WTC11 (cell line): ENCODE measurements around the gene CPVL. TPM values are rescaled to one million over a fixed set of nuclear protein-coding genes. Genes with fewer than 3 reads are reported as not detected.
A peak's percentile ranks its signal among the peaks of the same experiment; 100 is the strongest.

ENCODE experiments used
- AFF4 ChIP-seq: sonication (generic); formaldehyde crosslinking; IDR thresholded peaks from 2 replicates; pipeline ENCODE4 v1.8.1; 2023; ENCODE audit warnings: mild to moderate bottlenecking, missing genetic modification reagents, borderline replicate concordance
- E2F1 ChIP-seq: sonication (generic); formaldehyde crosslinking; IDR thresholded peaks from 2 replicates; pipeline ENCODE4 v1.8.0; 2022; ENCODE audit warnings: mild to moderate bottlenecking, missing genetic modification reagents
- ELF4 ChIP-seq: sonication (generic); formaldehyde crosslinking; IDR thresholded peaks from 2 replicates; pipeline ENCODE4 v1.8.1; 2022; ENCODE audit warnings: low read depth, mild to moderate bottlenecking, moderate library complexity, missing genetic modification reagents
- ESRRA ChIP-seq: sonication (generic); formaldehyde crosslinking; IDR thresholded peaks from 2 replicates; pipeline ENCODE4 v1.8.1; 2022; ENCODE audit warnings: mild to moderate bottlenecking, missing genetic modification reagents, borderline replicate concordance
- ETV6 ChIP-seq: sonication (generic); formaldehyde crosslinking; IDR thresholded peaks from 2 replicates; pipeline ENCODE4 v1.8.1; 2022; ENCODE audit warnings: mild to moderate bottlenecking, missing genetic modification reagents
- GABPB1 ChIP-seq: sonication (generic); formaldehyde crosslinking; IDR thresholded peaks from 2 replicates; pipeline ENCODE4 v1.8.1; 2023; ENCODE audit warnings: mild to moderate bottlenecking, missing genetic modification reagents
- JUN ChIP-seq: sonication (generic); formaldehyde crosslinking; IDR thresholded peaks from 2 replicates; pipeline ENCODE4 v1.8.0; 2023; ENCODE audit warnings: mild to moderate bottlenecking, missing genetic modification reagents
- MAX ChIP-seq: sonication (generic); formaldehyde crosslinking; IDR thresholded peaks from 2 replicates; pipeline ENCODE4 v1.8.0; 2022; ENCODE audit warnings: mild to moderate bottlenecking, missing genetic modification reagents
- MLX ChIP-seq: sonication (generic); formaldehyde crosslinking; IDR thresholded peaks from 2 replicates; pipeline ENCODE4 v1.8.1; 2023; ENCODE audit warnings: mild to moderate bottlenecking, missing genetic modification reagents, moderate library complexity
- MXD4 ChIP-seq: fragments of 250-450 bp; sonication (Bioruptor Pico); IDR thresholded peaks from 2 replicates; pipeline ENCODE4 v1.8.0; 2021; ENCODE audit warnings: mild to moderate bottlenecking, moderate library complexity, borderline replicate concordance
- OVOL2 ChIP-seq: fragments of 250-450 bp; sonication (Bioruptor Pico); IDR thresholded peaks from 2 replicates; pipeline ENCODE4 v1.9.0; 2021; ENCODE audit warnings: mild to moderate bottlenecking, borderline replicate concordance
- SMAD3 ChIP-seq: sonication (generic); formaldehyde crosslinking; IDR thresholded peaks from 2 replicates; pipeline ENCODE4 v1.8.0; 2022; ENCODE audit warnings: missing genetic modification reagents, mild to moderate bottlenecking, borderline replicate concordance
- SP1 ChIP-seq: sonication (generic); formaldehyde crosslinking; conservative IDR thresholded peaks from 2 replicates; pipeline ENCODE4 v1.8.1; 2022; ENCODE audit warnings: missing genetic modification reagents
- USF2 ChIP-seq: sonication (generic); formaldehyde crosslinking; IDR thresholded peaks from 2 replicates; pipeline ENCODE4 v1.8.1; 2023; ENCODE audit warnings: mild to moderate bottlenecking, missing genetic modification reagents, moderate library complexity
- ZNF138 ChIP-seq: sonication (generic); formaldehyde crosslinking; conservative IDR thresholded peaks from 2 replicates; pipeline ENCODE4 v1.8.1; 2022; ENCODE audit warnings: mild to moderate bottlenecking, moderate library complexity, missing genetic modification reagents
- ZNF317 ChIP-seq: sonication (generic); formaldehyde crosslinking; IDR thresholded peaks from 2 replicates; pipeline ENCODE4 v1.8.1; 2023; ENCODE audit warnings: low read depth, mild to moderate bottlenecking, moderate library complexity, missing genetic modification reagents, borderline replicate concordance
- ZNF423 ChIP-seq: fragments of 250-450 bp; sonication (Bioruptor Pico); IDR thresholded peaks from 2 replicates; pipeline ENCODE4 v2.1.2; 2022; ENCODE audit warnings: mild to moderate bottlenecking, moderate library complexity
- ZSCAN18 ChIP-seq: fragments of 250-450 bp; sonication (Bioruptor Pico); IDR thresholded peaks from 2 replicates; pipeline ENCODE4 v2.1.2; 2022; ENCODE audit warnings: mild to moderate bottlenecking, moderate library complexity
- total RNA-seq: library from RNA; stranded (reverse); gene quantifications from 3 replicates; pipeline ENCODE4 v1.2.3, GENCODE V29; 2021
- TF ChIP-seq, protein P1 (sequence below): fragments of 250-450 bp; sonication (Bioruptor Pico); IDR thresholded peaks from 2 replicates; pipeline ENCODE4 v1.9.0; 2021; ENCODE audit warnings: mild to moderate bottlenecking
- TF ChIP-seq, protein P2 (sequence below): sonication (generic); formaldehyde crosslinking; IDR thresholded peaks from 2 replicates; pipeline ENCODE4 v1.8.1; 2022; ENCODE audit warnings: missing genetic modification reagents, borderline replicate concordance
- TF ChIP-seq, protein P3 (sequence below): sonication (generic); formaldehyde crosslinking; IDR thresholded peaks from 2 replicates; pipeline ENCODE4 v1.8.0; 2023; ENCODE audit warnings: missing genetic modification reagents
- TF ChIP-seq, protein P4 (sequence below): fragments of 250-450 bp; sonication (Bioruptor Pico); IDR thresholded peaks from 2 replicates; pipeline ENCODE4 v1.9.0; 2021; ENCODE audit warnings: mild to moderate bottlenecking

CPVL gene
- total RNA-seq, 1 experiment from 2014 or later = 34.2 TPM

DNA sequence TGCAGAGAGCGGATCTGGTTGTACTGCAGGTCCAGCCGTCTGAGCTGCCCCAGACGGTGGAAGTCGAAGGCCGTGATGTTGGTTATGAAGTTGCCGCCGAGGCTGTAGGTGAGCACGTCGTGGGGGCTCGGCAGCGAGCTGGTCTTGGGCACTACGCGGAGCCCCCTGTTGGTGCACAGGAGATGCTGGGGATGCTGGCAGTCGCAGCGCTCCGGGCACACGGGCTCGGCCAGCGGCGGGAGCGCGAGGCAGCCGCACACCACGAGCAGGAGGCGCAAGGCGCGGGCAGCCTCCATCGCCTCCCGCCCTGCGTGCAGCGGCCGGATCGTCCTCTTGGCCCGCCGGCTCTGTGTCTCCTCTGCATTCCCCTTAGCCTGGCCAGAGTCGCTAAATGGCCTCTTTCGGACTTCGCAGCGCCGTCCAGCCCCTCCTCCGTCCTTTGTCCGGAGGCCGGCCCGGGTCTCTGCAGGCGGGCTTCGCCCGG is 188.5 kb downstream of the CPVL start (continued):
- TF ChIP-seq AFF4 = no peak
- TF ChIP-seq, protein P1, sequence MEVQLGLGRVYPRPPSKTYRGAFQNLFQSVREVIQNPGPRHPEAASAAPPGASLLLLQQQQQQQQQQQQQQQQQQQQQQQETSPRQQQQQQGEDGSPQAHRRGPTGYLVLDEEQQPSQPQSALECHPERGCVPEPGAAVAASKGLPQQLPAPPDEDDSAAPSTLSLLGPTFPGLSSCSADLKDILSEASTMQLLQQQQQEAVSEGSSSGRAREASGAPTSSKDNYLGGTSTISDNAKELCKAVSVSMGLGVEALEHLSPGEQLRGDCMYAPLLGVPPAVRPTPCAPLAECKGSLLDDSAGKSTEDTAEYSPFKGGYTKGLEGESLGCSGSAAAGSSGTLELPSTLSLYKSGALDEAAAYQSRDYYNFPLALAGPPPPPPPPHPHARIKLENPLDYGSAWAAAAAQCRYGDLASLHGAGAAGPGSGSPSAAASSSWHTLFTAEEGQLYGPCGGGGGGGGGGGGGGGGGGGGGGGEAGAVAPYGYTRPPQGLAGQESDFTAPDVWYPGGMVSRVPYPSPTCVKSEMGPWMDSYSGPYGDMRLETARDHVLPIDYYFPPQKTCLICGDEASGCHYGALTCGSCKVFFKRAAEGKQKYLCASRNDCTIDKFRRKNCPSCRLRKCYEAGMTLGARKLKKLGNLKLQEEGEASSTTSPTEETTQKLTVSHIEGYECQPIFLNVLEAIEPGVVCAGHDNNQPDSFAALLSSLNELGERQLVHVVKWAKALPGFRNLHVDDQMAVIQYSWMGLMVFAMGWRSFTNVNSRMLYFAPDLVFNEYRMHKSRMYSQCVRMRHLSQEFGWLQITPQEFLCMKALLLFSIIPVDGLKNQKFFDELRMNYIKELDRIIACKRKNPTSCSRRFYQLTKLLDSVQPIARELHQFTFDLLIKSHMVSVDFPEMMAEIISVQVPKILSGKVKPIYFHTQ (CRISPR knock-in tag) = no peak
- TF ChIP-seq MLX (CRISPR knock-in tag) = no peak
- peak; percentile 85; the same call in 1 of the 2 replicates for TF ChIP-seq SMAD3 (CRISPR knock-in tag)
- TF ChIP-seq SP1 = no peak
- TF ChIP-seq ELF4 (CRISPR knock-in tag) = no peak
- peak; percentile 15 for TF ChIP-seq MAX
- TF ChIP-seq GABPB1 (CRISPR knock-in tag) = no peak
- TF ChIP-seq, protein P2, sequence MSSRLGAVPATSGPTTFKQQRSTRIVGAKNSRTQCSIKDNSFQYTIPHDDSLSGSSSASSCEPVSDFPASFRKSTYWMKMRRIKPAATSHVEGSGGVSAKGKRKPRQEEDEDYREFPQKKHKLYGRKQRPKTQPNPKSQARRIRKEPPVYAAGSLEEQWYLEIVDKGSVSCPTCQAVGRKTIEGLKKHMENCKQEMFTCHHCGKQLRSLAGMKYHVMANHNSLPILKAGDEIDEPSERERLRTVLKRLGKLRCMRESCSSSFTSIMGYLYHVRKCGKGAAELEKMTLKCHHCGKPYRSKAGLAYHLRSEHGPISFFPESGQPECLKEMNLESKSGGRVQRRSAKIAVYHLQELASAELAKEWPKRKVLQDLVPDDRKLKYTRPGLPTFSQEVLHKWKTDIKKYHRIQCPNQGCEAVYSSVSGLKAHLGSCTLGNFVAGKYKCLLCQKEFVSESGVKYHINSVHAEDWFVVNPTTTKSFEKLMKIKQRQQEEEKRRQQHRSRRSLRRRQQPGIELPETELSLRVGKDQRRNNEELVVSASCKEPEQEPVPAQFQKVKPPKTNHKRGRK (CRISPR knock-in tag) = no peak
- no peak for TF ChIP-seq ZSCAN18 (CRISPR knock-in tag)
- no peak for TF ChIP-seq ZNF317
- no peak for TF ChIP-seq ZNF138 (CRISPR knock-in tag)
- no peak for TF ChIP-seq OVOL2
- TF ChIP-seq, protein P3, sequence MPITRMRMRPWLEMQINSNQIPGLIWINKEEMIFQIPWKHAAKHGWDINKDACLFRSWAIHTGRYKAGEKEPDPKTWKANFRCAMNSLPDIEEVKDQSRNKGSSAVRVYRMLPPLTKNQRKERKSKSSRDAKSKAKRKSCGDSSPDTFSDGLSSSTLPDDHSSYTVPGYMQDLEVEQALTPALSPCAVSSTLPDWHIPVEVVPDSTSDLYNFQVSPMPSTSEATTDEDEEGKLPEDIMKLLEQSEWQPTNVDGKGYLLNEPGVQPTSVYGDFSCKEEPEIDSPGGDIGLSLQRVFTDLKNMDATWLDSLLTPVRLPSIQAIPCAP (CRISPR knock-in tag) = peak; percentile 78; the same call in 1 of the 2 replicates
- TF ChIP-seq ETV6 (CRISPR knock-in tag) = peak; percentile 72; the same call in 1 of the 2 replicates
- peak; percentile 80; the same call in 1 of the 2 replicates for TF ChIP-seq JUN (CRISPR knock-in tag)
- TF ChIP-seq MXD4 (CRISPR knock-in tag) = no peak
- no peak for TF ChIP-seq E2F1
- TF ChIP-seq USF2 (CRISPR knock-in tag) = no peak
- TF ChIP-seq ZNF423 (CRISPR knock-in tag) = no peak
- TF ChIP-seq ESRRA (CRISPR knock-in tag) = peak; percentile 91
- TF ChIP-seq, protein P4, sequence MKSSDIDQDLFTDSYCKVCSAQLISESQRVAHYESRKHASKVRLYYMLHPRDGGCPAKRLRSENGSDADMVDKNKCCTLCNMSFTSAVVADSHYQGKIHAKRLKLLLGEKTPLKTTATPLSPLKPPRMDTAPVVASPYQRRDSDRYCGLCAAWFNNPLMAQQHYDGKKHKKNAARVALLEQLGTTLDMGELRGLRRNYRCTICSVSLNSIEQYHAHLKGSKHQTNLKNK = no peak
